T-helper 1 cell treated with Interleukin-12 subunit alpha and Interleukin-12 subunit beta and Interleukin-4 antibody, amounts not matched to agents 30 μg/mL and 1 μg/mL, for 36 hours (primary cell): ENCODE measurements around the gene HSF5.

Experiments used
- H3K27ac Mint-ChIP-seq: one replicate; pipeline ENCODE4 v1.8.0; 2021; ENCODE audit warnings: mild to moderate bottlenecking, mixed read lengths
- H3K27me3 Mint-ChIP-seq: one replicate; pipeline ENCODE4 v1.8.0; 2021; ENCODE audit warnings: low read depth, mixed read lengths
- H3K36me3 Mint-ChIP-seq: one replicate; pipeline ENCODE4 v1.8.0; 2021; ENCODE audit warnings: low read depth, mixed read lengths
- H3K4me1 Mint-ChIP-seq: one replicate; pipeline ENCODE4 v1.8.0; 2021; ENCODE audit warnings: low read depth, mixed read lengths
- H3K4me3 Mint-ChIP-seq: one replicate; pipeline ENCODE4 v1.8.0; 2021; ENCODE audit warnings: mild to moderate bottlenecking, moderate library complexity, mixed read lengths
- H3K9me3 Mint-ChIP-seq: one replicate; pipeline ENCODE4 v1.8.0; 2021; ENCODE audit warnings: mixed read lengths

Gene HSF5, protein sequence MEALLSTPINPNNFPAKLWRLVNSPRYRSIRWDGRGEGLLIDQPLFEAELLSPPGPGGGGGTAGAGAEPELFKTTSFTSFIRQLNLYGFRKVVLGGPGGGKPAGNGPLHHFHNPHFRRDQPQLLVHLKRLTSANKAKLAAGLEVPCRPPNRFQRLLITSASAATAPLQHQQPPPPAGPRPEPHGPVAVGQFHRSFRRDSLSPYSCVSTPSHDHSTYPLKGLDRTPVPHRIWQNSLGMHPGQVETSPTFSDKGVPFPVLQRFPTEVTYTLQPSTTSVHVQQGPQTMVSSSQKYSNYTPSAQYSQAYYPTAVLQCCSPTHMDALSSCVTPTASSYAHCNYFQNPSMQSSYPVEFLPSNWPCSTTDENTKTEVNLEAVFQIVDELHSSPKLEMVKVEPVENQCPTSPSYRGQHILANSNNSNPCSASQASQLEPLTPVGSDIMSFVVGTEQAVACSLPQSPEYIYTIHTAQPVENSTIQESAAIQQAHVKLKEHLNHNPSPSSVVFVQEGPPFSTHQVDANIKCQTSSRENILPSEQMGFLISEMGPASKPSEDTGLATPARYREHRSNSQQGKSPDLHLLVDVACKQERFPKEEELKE

GRCh38 chr17:58487589-58488427, at the start of gene HSF5:
Gene HSF5 (minus strand): TSS chr17:58488408. CDS start chr17:58488274, 134 bp downstream.
- Mint-ChIP-seq H3K27ac (no peak within 1 kb of the TSS), H3K27me3 (no peaks in the 10 kb centered on the region), H3K36me3 (peaks cover 27% of the 10 kb centered on the region), H3K4me3 (no peak within 1 kb of the TSS), H3K4me1 (peaks cover 7% of the 10 kb centered on the region), H3K9me3 (no peaks in the 10 kb centered on the region)

GRCh38 chr17:58537266-58537665, 49.1 kb upstream of the HSF5 start:
- peaks cover 1% of the 10 kb centered on the region for H3K4me1 Mint-ChIP-seq
- no peak overlapping the region for H3K27ac Mint-ChIP-seq
- no peak overlapping the region for H3K4me3 Mint-ChIP-seq
- peaks cover 42% of the 10 kb centered on the region for H3K27me3 Mint-ChIP-seq
- no peaks in the 10 kb centered on the region for H3K9me3 Mint-ChIP-seq
- no peaks in the 10 kb centered on the region for H3K36me3 Mint-ChIP-seq

- H3K4me1 Mint-ChIP-seq = peaks cover 3% of the 10 kb centered on the region
- no peak overlapping the region for H3K27ac Mint-ChIP-seq
- no peak overlapping the region for H3K4me3 Mint-ChIP-seq
- no peaks in the 10 kb centered on the region for H3K36me3 Mint-ChIP-seq
- no peaks in the 10 kb centered on the region for H3K9me3 Mint-ChIP-seq
- peaks cover 44% of the 10 kb centered on the region for H3K27me3 Mint-ChIP-seq
Observed at GRCh38 chr17:58536542-58536941, 48.3 kb upstream of the HSF5 start.

DNA sequence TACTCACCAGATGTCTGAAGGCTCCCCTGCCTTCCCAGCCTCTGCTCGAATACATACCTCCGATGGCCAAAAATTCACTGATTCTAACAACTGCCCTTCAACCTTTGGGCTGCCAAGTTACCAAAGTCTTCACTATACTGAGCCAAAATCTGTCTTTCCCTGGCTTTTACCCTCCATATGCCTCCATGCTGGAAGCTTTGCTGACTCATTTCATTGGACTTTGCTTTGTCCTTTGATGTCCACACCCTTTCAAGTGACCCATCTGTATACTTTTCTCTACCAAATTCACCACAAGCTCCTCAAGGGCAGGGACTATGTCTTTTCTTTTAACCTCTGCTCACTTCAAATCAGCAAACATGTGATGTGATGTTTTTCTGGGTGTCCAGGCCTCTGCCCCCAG, 47.2 kb upstream of the HSF5 start:
- no peaks in the 10 kb centered on the region for H3K9me3 Mint-ChIP-seq
- H3K4me1 Mint-ChIP-seq = peaks cover 3% of the 10 kb centered on the region
- H3K27ac Mint-ChIP-seq = no peak overlapping the region
- H3K4me3 Mint-ChIP-seq = no peak overlapping the region
- peaks cover 53% of the 10 kb centered on the region for H3K27me3 Mint-ChIP-seq
- H3K36me3 Mint-ChIP-seq = no peaks in the 10 kb centered on the region

- H3K4me1 Mint-ChIP-seq = peaks cover 3% of the 10 kb centered on the region
- H3K36me3 Mint-ChIP-seq = no peaks in the 10 kb centered on the region
- H3K4me3 Mint-ChIP-seq = no peak overlapping the region
- H3K27ac Mint-ChIP-seq = no peak overlapping the region
- H3K9me3 Mint-ChIP-seq = no peaks in the 10 kb centered on the region
- peaks cover 58% of the 10 kb centered on the region for H3K27me3 Mint-ChIP-seq
Observed at GRCh38 chr17:58534901-58535421, 46.8 kb upstream of the HSF5 start.

GRCh38 chr17:58534331-58534730, 46.1 kb upstream of the HSF5 start:
- H3K36me3 Mint-ChIP-seq = no peaks in the 10 kb centered on the region
- no peak overlapping the region for H3K4me3 Mint-ChIP-seq
- H3K4me1 Mint-ChIP-seq = peaks cover 3% of the 10 kb centered on the region
- H3K9me3 Mint-ChIP-seq = no peaks in the 10 kb centered on the region
- H3K27me3 Mint-ChIP-seq = peaks cover 58% of the 10 kb centered on the region
- H3K27ac Mint-ChIP-seq = no peak overlapping the region

DNA sequence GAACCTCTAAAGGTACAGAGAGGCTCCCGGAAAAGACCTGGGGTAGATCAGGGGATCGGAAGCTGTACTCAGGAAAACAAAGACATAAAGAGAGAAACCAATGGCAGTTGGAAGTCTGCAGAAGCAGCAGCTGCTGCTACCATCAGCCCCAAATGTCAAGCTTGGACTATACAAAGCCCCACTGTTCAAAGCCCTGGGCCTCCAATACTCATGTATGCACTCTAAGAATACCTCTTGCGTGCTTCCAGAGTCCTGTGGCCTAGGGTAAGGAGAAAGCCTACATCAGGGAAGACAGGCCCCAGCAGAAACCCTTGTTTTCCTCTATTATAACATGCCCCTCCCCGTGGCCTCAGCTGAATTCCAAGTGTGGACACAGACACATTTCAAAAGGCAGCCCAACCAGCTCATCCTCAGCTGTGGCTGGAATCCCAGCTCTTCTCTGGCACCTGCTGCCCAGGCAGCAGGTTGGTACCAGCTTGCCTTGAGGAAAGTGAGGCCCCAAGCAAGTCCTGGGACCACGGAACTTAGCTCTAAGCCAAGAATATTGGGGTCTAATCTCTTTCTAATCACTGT, 45.5 kb upstream of the HSF5 start:
- H3K27ac Mint-ChIP-seq = no peak overlapping the region
- peaks cover 3% of the 10 kb centered on the region for H3K4me1 Mint-ChIP-seq
- H3K36me3 Mint-ChIP-seq = no peaks in the 10 kb centered on the region
- no peak overlapping the region for H3K4me3 Mint-ChIP-seq
- peaks cover 63% of the 10 kb centered on the region for H3K27me3 Mint-ChIP-seq
- no peaks in the 10 kb centered on the region for H3K9me3 Mint-ChIP-seq

- Mint-ChIP-seq H3K4me3 (no peak overlapping the region), H3K36me3 (no peaks in the 10 kb centered on the region), H3K9me3 (no peaks in the 10 kb centered on the region), H3K27ac (no peak overlapping the region), H3K4me1 (peaks cover 3% of the 10 kb centered on the region), H3K27me3 (peaks cover 63% of the 10 kb centered on the region)
Observed at GRCh38 chr17:58532555-58532951, 44.3 kb upstream of the HSF5 start.

DNA sequence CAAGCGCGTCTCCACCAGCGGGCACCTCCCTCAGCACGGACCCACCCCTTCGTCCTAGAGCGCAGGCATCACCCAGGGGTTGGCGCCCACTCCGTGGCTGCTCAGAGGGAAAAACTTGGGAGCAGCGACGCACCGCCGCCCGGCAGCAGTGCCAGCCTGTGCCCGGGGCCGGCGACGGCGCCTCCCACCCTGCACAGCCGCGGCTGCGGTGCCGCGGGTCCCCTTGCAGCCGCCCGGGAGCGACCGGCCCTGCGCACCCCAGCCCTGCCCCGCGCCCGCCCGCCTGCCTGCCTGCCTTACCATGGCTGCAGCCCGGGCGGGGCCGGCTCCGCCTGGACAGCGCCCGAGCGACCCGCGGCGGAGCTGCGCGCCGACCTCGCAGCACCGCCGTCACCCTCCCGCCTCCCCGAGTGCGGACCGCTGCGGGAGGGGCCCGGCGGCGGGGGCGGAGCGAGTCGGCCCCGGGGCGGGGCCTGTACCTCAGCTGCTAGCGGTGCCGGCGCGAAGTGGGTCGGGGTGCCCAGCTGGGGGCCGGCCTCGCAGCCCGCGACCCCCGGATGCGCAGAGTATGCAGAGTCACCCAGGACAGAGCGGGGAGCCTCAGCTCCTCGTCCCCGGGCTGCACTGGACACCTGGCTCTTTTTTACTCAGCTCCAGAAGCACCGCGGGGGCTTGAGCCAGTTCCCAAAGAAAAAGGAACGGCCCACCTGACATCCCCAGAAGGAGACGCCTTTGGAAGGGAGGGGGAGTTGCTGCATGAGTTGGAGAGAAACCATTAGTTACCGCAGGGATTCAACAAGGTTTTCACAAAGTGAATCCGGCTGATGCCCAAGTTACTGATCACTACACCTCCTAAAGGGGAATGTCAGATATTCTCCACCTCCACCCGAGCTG, 43.7 kb upstream of the HSF5 start:
- Mint-ChIP-seq H3K27ac (no peak overlapping the region), H3K4me1 (peaks cover 9% of the 10 kb centered on the region), H3K27me3 (peaks cover 63% of the 10 kb centered on the region), H3K4me3 (no peak overlapping the region), H3K36me3 (no peaks in the 10 kb centered on the region), H3K9me3 (no peaks in the 10 kb centered on the region)

- Mint-ChIP-seq H3K4me1 (peaks cover 12% of the 10 kb centered on the region), H3K27ac (no peak overlapping the region), H3K36me3 (no peaks in the 10 kb centered on the region), H3K27me3 (peaks cover 61% of the 10 kb centered on the region), H3K9me3 (no peaks in the 10 kb centered on the region), H3K4me3 (peak overlapping the region; percentile 47)
Observed at GRCh38 chr17:58531122-58531521, 42.9 kb upstream of the HSF5 start.

GRCh38 chr17:58530655-58531054, 42.4 kb upstream of the HSF5 start:
- H3K27ac Mint-ChIP-seq = no peak overlapping the region
- peaks cover 56% of the 10 kb centered on the region for H3K27me3 Mint-ChIP-seq
- H3K36me3 Mint-ChIP-seq = no peaks in the 10 kb centered on the region
- peaks cover 12% of the 10 kb centered on the region for H3K4me1 Mint-ChIP-seq
- H3K9me3 Mint-ChIP-seq = no peaks in the 10 kb centered on the region
- H3K4me3 Mint-ChIP-seq = peak overlapping the region; percentile 47

GRCh38 chr17:58529275-58529674, 41.1 kb upstream of the HSF5 start:
- Mint-ChIP-seq H3K36me3 (no peaks in the 10 kb centered on the region), H3K4me3 (no peak overlapping the region), H3K4me1 (peaks cover 12% of the 10 kb centered on the region), H3K27me3 (peaks cover 44% of the 10 kb centered on the region), H3K27ac (no peak overlapping the region), H3K9me3 (no peaks in the 10 kb centered on the region)

DNA sequence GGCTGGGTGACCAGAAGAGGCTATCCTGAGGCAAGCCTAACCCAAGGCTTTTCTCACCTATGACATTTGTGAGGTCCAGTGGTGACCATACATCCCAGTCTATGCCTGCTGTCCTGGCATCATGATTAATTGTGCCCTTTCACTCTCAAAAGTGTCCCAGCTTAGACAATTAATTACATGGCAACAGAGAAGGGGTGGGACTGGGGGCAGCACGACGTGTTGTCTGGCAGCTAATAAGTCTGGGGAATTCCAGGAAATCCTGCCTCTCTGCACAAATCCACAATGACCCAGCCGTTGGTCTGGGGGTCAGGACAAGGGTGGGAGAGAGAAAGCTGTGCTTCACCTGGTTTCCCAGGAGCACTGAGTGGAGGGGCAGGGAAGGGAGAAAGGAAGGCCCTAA, 40.2 kb upstream of the HSF5 start:
- Mint-ChIP-seq H3K27me3 (peaks cover 39% of the 10 kb centered on the region), H3K36me3 (no peaks in the 10 kb centered on the region), H3K4me1 (peaks cover 12% of the 10 kb centered on the region)

More for the DNA sequence above, 40.2 kb upstream of the HSF5 start:
- Mint-ChIP-seq H3K9me3 (no peaks in the 10 kb centered on the region), H3K27ac (no peak overlapping the region), H3K4me3 (no peak overlapping the region)
